ENCODE results near the gene GDI2. TPM values are rescaled to one million over a fixed set of nuclear protein-coding genes. Genes with fewer than 3 reads are reported as not detected.

The GDI2 gene
- total RNA-seq, 2 experiments from 2014 or later = 265 to 292 TPM

DNA sequence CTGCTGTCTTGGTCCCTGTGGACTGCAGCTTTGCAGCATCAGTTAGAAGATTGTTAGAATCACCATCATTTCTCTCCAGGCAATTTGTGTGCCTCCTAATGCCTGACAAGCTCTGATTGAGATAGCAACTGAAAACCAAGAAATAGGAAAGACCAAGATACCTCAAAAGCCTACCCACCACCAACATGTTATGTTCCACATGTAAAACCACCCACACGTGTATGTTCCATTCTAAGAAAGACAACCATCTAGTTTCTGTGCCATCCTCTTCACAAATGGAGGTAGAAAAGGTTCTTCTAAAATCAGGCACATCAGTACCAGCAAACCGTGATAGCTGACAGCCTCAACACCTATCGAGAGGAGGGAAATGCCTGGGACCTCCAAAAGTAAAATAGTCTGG lies 81.7 kb downstream of the GDI2 start:
- no peaks in the 10 kb centered on the region for H3K9me3 ChIP-seq (ENCODE audit: low read length)
- H3K36me3 ChIP-seq (ENCODE audit: insufficient read depth, low read length) = peaks cover 98% of the 10 kb centered on the region
- no peak overlapping the region for H3K4me2 ChIP-seq (ENCODE audit: low read length)
- ChIA-PET POLR2A (interaction anchor here (0.6 kb wide), 1 partner anchor 11 kb away, joined by 3 read pairs; no protein-coding TSS in a partner anchor), CTCF (ENCODE audit: unreplicated experiment) (no interaction called here)
- DNase-seq (ENCODE audit: low spot score) = no peak
- intact Hi-C loops (cut with micrococcal nuclease; ENCODE audit: unreplicated experiment) = no loop called here
- no peak overlapping the region for H3K4me3 ChIP-seq (ENCODE audit: low read depth, low read length, poor library complexity, severe bottlenecking)
- no TSS peak for BruUV-seq (replicated peaks)
- no peaks in the 10 kb centered on the region for H3K9me2 ChIP-seq (ENCODE audit: insufficient read depth, low read length)
- H3K27ac ChIP-seq (ENCODE audit: low read depth, low read length, poor library complexity, severe bottlenecking) = no peak overlapping the region
- peaks cover 28% of the 10 kb centered on the region; the same call in 1 of the 2 replicates for H3K79me2 ChIP-seq (ENCODE audit: insufficient read depth, low read depth, low read length)
- H3K4me1 ChIP-seq (ENCODE audit: insufficient read depth, low read length, poor library complexity, severe bottlenecking) = peaks cover 10% of the 10 kb centered on the region
- H2AFZ ChIP-seq (ENCODE audit: low read length) = no peak overlapping the region
- TF ChIP-seq EZH2phosphoT487 (IDR thresholded peaks at IDR 0.05; ENCODE audit: borderline replicate concordance, low read depth, low read length) = no peak
- TF ChIP-seq, protein P1, sequence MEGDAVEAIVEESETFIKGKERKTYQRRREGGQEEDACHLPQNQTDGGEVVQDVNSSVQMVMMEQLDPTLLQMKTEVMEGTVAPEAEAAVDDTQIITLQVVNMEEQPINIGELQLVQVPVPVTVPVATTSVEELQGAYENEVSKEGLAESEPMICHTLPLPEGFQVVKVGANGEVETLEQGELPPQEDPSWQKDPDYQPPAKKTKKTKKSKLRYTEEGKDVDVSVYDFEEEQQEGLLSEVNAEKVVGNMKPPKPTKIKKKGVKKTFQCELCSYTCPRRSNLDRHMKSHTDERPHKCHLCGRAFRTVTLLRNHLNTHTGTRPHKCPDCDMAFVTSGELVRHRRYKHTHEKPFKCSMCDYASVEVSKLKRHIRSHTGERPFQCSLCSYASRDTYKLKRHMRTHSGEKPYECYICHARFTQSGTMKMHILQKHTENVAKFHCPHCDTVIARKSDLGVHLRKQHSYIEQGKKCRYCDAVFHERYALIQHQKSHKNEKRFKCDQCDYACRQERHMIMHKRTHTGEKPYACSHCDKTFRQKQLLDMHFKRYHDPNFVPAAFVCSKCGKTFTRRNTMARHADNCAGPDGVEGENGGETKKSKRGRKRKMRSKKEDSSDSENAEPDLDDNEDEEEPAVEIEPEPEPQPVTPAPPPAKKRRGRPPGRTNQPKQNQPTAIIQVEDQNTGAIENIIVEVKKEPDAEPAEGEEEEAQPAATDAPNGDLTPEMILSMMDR (conservative IDR thresholded peaks at IDR 0.05; ENCODE audit: low read length) = no peak
- no peaks in the 10 kb centered on the region; the same call in 1 of the 2 replicates for H4K20me1 ChIP-seq (ENCODE audit: insufficient read depth, low read length)

DNA sequence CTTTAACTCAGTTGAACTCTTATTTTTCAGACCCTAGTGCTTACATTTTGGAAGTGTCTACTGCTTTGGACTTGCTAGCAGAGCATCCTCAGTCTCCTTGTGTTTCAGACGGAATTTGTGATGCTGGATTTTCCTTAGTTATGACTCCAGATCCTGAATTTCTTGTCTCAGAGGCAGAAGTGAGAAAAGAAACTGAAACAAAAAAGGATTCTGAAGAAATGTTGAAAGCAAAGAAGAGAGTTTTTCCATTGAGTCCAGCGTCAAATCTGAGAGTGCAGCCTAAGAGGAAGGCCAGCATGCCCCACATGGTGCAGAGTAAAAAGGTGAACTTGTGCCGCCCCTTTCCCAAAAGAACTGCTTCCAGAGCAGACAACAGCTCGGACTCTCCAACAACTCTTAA lies 82.5 kb downstream of the GDI2 start:
- BruUV-seq (replicated peaks) = no TSS peak
- intact Hi-C loops (cut with micrococcal nuclease; ENCODE audit: unreplicated experiment) = no loop called here
- ChIA-PET POLR2A (no interaction called here), CTCF (ENCODE audit: unreplicated experiment) (no interaction called here)
- Histone ChIP-seq H4K20me1 (ENCODE audit: insufficient read depth, low read length) (no peaks in the 10 kb centered on the region; the same call in 1 of the 2 replicates), H3K9me2 (ENCODE audit: insufficient read depth, low read length) (no peaks in the 10 kb centered on the region), H3K4me1 (ENCODE audit: insufficient read depth, low read length, poor library complexity, severe bottlenecking) (peaks cover 10% of the 10 kb centered on the region), H3K9me3 (ENCODE audit: low read length) (no peaks in the 10 kb centered on the region), H3K4me2 (ENCODE audit: low read length) (no peak overlapping the region), H3K4me3 (ENCODE audit: low read depth, low read length, poor library complexity, severe bottlenecking) (no peak overlapping the region), H3K79me2 (ENCODE audit: insufficient read depth, low read depth, low read length) (peaks cover 26% of the 10 kb centered on the region; the same call in 1 of the 2 replicates), H3K36me3 (ENCODE audit: insufficient read depth, low read length) (peaks cover 97% of the 10 kb centered on the region), H2AFZ (ENCODE audit: low read length) (no peak overlapping the region), H3K27ac (ENCODE audit: low read depth, low read length, poor library complexity, severe bottlenecking) (no peak overlapping the region)
- DNase-seq (ENCODE audit: low spot score) = no peak
- no peak for TF ChIP-seq EZH2phosphoT487 (IDR thresholded peaks at IDR 0.05; ENCODE audit: borderline replicate concordance, low read depth, low read length)
- TF ChIP-seq, protein P1 (conservative IDR thresholded peaks at IDR 0.05; ENCODE audit: low read length) = no peak

DNA sequence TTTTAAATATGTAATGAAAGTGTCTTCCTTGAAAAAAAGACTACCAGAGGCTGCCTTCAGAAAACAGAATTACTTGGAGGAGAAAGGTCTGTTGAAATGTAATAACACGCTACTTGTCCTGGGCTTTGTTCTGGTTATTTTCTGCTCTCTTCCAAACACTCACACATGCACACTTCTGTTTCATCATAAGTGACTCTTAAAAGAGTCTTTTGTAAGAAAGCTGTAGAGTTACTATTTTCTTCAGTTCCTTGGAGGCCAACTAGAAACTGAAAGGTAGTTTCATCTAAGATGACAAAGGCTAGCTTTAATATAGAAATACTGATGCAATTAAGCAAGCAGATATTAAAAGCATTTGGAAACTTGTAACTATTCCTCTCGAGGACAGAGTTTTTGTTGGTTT lies 89.5 kb downstream of the GDI2 start:
- no peak overlapping the region for H3K4me3 ChIP-seq (ENCODE audit: low read depth, low read length, poor library complexity, severe bottlenecking)
- intact Hi-C loops (cut with micrococcal nuclease; ENCODE audit: unreplicated experiment) = no loop called here
- no peak overlapping the region for H3K4me2 ChIP-seq (ENCODE audit: low read length)
- BruUV-seq (replicated peaks) = no TSS peak
- H3K9me3 ChIP-seq (ENCODE audit: low read length) = no peaks in the 10 kb centered on the region
- no peak for DNase-seq (ENCODE audit: low spot score)
- POLR2A ChIA-PET = interaction anchor here (1.0 kb wide), 2 partner anchors 12 to 87 kb away, joined by 4 to 6 read pairs; no protein-coding TSS in a partner anchor
- no peak for TF ChIP-seq EZH2phosphoT487 (IDR thresholded peaks at IDR 0.05; ENCODE audit: borderline replicate concordance, low read depth, low read length)
- TF ChIP-seq, protein P1 (conservative IDR thresholded peaks at IDR 0.05; ENCODE audit: low read length) = no peak
- H3K27ac ChIP-seq (ENCODE audit: low read depth, low read length, poor library complexity, severe bottlenecking) = peak overlapping the region; percentile 6
- H3K79me2 ChIP-seq (ENCODE audit: insufficient read depth, low read depth, low read length) = peaks cover 40% of the 10 kb centered on the region
- CTCF ChIA-PET (ENCODE audit: unreplicated experiment) = no interaction called here
- H2AFZ ChIP-seq (ENCODE audit: low read length) = no peak overlapping the region
- H4K20me1 ChIP-seq (ENCODE audit: insufficient read depth, low read length) = peaks cover 4% of the 10 kb centered on the region; the same call in 1 of the 2 replicates
- no peaks in the 10 kb centered on the region for H3K9me2 ChIP-seq (ENCODE audit: insufficient read depth, low read length)
- peaks cover 86% of the 10 kb centered on the region for H3K36me3 ChIP-seq (ENCODE audit: insufficient read depth, low read length)
- H3K4me1 ChIP-seq (ENCODE audit: insufficient read depth, low read length, poor library complexity, severe bottlenecking) = no peaks in the 10 kb centered on the region

Data from OCI-LY7 (cell line).